ENCODE data around the gene TVP23A.

TVP23A gene

DNA sequence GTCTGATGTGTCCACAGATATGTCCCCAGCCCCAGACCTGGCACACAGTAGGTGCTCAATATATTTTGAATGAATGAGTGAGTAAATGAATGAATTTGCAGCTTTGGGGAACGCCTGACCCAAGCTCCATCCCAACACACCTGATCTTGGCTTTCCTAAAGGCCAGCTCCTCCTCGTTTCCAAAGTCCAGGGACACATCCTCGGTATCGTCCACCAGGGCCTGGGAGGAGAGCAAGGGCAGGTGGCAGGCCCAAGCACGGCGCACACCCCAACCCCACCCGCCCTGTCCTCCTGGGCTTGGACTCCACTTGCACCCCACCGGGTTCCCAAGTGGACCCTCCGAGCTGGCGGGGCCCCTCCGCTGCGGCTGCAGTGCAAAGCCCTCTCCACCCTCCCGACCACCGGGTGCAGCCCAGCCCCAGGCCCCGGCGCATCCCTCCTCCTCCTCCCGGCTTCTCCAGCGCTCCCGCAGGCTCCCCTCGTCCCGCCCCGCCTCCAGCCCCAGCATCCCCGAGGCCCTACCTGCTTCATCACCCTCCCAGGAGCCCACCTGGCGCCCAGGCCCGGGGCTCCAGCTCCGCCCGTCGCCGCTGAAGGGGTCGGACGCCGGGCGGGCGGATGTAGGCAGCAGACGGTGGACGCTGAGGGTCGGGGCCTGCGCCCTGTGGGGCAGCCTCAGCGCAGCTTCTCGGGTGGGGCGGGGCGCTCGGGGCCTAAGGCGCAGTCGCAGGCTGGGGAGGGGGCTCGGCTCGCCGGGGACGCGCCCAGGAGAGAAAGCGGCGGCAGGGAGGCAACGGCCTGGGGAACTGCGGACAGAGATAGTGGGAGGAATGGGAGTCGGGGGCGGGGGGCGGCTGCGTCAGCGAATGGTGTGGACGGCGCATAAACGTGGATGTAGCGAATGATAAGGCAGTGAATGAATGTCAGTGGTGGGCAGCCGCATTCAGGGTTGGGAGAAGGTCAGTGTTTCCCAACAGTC, at the start of gene TVP23A:
Gene TVP23A, minus strand, starts transcription at position 832 of the 979 bp plus-strand sequence. Its CDS starts 301 bp downstream, at position 531.
- no peak for DNase-seq

DNA sequence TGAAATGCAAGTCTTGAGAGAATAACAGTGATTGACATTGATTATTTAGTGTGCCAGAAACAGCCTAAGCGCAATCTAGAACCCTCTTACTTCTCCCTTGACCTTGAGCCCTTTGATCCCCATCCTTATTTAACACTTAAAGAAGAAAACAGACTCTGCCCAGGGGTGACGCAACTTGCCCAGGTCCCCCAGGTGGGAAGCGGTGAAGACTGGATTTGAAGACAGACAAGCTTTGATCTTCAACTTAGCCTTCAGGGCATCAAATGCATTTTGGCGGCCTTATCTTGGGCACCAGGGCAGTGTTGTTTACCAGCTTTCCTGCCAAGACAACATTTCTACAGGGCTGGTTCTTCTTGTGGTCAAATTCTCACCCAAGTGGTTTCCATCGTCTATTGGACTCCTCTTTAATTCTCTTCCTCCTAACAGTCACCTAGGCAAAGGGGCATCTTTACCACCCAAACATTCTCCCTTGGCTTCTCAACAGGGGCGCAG, 49.6 kb upstream of the TVP23A start:
- no peak for DNase-seq

DNA sequence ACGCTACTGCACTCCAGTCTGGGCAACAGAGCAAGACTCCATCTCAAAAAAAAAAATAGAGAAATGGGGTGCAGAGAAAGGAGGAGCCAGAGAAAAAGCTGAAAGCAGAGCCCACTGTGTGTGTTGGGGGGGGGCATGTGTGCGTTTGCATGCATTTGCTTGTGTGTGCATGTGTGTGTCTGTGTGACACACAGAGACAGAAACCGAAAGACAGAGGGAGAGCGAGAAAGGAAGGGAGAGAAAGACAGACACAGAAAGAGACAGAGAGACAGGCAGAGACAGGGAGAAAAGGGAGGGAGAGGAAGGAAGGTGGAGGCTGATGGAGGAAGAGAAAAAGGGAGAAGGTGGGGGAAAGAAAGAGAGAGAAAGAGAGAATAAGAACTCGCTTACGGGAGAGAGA, 48.6 kb upstream of the TVP23A start:
- no peak for DNase-seq

DNA sequence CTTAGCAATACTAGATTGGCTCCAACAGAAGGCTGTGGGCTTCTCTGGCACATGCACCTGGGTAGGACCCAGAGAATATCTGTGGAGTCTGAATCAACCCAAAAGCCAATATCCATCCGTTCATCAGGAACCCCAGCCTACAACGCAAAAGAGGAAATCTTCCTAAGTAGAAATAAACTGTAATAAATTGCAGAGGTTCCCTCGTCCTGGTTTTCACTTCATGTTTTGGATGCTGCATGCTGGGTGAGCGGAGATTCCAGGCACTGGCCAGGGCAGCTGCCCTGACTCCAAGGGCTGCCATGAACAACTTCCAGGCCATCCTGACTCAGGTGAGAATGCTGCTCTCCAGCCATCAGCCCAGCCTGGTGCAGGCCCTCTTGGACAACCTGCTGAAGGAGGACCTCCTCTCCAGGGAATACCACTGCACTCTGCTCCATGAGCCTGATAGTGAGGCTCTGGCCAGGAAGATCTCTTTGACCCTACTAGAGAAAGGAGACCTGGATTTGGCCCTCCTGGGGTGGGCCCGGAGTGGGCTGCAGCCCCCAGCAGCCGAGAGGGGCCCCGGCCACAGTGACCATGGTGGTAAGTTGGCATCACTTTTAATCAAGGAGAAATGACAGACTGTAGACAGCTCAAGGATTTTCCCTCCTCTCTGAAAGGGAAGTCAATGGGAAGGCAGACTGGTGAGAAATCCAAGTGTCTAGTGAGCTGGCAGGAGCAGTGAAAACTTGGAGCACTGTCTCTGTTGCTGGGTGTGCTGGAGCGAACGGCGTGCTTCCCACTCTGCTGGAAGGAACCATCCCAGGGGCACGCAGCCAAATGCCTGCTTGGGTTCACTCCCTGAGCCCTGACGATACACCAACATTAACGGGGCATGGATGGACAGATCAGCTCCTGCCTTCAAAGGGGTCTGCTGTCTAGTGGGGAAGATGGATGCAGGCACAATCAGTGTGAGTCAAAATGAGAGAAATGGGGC, 47.7 kb upstream of the TVP23A start:
- no peak for DNase-seq

DNA sequence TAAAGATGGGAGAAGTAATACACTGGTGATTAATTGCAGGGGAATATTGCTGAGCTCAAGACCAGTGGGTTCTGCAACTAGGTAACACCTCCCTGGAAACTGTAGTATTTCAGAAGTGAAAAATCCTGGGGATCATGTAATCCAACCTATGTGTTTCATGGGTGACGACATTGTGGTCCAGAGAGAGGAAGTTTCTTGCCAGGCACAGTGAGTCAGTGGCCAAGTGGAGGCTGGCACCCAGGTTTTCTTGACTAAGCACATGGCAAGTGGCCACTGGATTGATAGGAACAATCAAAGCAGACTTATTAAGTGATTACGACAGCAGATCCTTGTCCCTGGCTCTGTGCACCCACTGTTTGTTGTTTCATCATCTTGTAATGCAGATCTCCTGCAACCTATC, 43.8 kb upstream of the TVP23A start:
- DNase-seq: no peak

DNA sequence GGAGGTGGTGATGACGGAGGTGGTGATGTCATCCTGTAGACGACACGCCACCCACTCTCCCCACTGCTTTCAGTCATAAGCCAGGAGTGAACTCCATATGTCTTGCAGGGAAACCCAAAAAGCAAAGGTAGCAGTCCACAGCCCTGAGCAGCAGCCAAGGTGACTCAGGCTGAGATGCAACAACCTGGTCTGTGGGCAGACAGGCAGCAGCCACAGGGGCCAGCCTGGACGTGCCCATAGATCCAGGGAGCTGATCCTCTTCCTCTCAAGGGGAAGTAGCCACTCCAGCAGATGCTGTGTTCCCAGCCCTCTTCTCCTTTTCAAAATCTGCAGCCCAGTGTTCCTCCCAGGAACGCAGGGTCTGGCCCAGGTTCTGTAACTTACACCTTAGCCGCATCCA, 41.1 kb upstream of the TVP23A start:
- no peak for DNase-seq

DNA sequence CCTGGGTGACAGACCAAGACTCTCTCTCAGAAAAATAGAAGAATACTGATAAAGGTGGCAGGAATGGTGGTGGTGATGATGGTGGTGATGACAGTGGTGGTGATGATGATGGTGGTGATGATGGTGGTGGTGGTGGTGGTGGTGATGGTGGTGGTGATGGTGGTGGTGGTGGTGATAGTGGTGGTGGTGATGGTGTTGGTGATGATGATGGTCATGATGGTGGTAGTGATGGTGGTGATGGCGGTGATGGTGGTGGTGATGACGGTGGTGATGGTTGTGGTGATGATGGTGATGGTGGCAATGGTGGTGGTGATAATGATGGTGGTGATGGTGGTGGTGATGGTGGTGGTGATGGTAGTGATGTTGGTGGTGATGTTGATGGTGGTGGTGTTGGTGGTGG, 40.4 kb upstream of the TVP23A start:
- DNase-seq: no peak

DNA sequence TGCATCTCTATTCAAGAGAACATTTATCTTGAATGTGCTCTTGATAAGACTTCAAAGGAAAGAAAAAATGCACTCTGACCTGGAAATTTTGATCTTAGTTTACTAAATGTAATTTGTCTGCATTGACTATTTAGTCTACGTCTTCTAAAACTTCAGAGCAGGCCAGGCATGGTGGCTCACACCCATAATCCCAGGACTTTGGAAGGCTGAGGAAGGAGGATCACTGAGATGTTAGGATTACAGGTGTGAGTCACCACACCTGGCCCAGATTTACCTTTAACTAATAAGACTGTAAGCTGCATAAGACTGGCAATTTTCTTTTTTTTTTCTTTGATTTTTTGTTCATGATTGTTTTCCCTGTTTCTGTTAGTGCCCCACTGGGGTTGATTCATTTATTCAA, 39.6 kb upstream of the TVP23A start:
- no peak for DNase-seq

DNA sequence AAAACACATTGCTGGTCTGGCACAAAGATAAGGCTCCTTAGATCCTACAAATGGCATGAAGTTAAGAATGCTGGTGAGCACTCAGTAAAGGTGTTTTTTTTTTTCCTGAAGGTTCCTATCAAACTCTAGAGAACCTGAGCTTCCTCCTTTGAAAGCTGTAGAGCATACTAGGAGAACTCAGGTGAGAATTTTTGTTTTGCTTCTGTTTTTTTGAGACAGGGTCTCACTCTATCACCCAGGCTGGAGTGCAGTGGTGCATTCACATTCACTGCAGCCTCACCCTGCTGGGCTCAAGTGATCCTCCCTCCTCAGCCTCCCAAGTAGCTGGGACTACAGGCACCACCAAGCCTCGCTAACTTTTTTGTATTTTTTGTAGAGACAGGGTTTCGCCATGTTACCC, 37.4 kb upstream of the TVP23A start:
- DNase-seq: no peak

DNA sequence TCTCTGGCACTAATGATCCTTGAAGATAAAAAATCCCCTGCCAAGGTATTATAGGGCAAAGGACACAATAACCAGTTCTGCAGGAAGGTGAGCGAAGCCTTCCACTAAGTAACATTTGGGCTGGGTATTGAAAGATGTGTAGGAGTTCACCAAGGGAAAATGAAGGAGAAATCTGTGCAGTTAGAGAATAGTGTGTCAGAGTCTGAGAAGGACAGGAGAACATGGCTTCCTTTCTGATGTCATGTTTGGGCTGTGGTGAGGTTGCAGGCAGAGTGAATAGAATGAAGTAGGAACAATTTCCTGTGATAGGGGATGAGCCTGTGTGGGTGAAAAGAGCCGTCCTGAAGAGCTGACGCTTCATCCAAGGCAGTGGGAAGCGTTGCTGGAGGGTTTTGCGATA, 34.4 kb upstream of the TVP23A start:
- no peak for DNase-seq

DNA sequence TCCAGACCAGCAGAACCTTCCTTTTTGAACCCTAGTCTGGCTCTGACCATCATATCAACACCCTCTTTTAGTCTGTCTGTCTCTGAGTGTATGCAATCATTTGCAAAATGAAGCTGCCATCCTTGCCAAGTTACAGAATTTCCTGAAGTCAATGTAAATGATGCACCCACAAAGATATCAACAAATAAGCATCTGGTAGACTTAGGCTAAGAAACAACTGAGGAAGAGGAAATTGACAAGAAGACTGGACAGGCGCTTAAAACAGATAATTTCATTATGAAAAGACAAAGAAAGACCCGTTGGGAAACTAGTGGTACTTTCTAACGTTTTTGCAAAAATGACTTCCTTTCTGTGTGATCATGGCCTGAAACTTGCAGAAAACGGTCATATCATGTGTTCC, 33.7 kb upstream of the TVP23A start:
- no peak for DNase-seq

DNA sequence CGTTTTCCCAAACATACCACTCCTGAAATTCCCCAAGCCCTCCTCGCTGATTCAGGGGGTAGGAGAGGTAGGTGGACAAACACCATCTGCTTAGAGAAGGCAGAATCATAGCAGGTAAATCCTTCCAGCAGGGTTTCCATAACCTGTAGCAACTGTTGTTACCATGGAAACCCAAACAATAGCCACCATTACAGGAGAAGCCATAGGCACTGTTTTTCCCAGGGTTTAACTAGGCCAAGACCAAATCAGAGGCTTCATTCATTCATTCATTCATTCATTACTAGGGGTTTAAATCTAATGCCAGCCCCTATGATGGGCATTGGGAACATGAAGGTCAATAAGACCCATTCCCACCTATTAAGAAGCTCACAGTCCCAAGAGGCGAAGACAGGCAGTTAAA, 32.9 kb upstream of the TVP23A start:
- DNase-seq: no peak

DNA sequence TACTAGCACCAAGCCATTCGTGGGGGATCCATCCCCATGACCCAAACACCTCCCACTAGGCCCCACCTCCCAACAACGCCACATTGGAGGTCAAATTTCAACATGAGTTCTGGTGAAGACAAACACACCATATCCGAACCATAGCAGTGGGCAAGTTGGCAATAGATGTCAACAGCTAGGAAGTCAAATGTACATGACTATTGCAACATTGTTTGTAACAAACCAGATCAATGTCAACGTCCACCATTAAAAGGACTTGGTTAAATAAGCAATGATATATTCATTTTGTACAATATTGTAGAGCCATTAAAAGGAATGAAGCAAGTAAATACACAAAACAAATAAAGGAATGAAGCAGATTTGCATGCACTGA, 31.9 kb upstream of the TVP23A start:
- no peak for DNase-seq

DNA sequence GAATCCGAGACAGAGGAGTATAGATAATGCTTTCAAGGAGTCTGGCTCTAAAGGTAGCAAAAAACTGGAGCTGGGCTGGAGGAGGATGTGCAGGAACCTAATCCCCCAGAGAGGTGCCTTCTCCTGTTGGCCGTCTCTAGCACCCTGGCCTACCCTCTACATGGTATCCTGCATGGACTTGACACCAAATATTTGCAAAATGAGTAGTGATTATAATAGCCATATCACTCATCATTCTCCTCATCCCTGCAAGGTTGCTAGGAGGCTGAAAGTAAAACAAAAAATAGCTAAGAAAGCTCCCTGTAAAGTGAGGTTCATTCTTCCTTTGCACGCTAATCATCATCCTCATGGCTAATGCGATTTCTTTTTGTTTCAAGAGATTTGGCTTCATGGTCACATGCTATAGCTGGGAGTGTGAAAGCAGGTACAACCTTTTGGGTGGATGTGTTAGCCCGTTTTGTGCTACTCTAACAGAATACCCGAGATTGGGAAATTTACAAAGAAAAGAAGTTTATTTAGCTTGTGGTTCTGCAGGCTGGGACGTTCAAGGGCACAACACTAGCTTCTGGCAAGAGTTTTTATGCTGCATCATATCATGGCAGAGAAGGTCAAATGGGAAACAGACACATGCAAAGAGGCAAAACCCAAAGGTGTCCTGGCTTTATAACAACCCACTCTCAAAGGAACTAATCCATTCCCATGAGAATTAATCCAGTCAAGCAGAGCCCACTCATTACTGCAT, 31.3 kb upstream of the TVP23A start:
- no peak for DNase-seq

DNA sequence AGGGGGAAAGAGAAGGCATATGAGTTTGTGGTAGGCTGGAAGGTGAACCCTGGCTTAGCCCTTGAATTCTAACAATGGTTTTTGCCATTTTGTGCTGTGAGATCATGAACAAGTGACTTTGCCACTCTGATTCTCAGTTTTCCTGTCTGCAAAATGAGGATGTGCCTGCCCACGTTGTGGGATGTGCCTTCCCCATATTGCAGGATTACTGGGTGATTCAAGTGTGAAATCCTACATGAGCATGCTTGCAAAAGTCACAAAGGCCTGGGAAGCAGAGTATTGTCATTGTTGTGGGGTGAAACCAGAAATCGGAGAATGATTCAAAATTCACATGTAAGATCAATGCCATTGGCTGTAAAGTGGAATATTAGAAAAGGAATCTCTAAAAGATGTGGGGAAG, 28.6 kb upstream of the TVP23A start:
- DNase-seq: no peak

DNA sequence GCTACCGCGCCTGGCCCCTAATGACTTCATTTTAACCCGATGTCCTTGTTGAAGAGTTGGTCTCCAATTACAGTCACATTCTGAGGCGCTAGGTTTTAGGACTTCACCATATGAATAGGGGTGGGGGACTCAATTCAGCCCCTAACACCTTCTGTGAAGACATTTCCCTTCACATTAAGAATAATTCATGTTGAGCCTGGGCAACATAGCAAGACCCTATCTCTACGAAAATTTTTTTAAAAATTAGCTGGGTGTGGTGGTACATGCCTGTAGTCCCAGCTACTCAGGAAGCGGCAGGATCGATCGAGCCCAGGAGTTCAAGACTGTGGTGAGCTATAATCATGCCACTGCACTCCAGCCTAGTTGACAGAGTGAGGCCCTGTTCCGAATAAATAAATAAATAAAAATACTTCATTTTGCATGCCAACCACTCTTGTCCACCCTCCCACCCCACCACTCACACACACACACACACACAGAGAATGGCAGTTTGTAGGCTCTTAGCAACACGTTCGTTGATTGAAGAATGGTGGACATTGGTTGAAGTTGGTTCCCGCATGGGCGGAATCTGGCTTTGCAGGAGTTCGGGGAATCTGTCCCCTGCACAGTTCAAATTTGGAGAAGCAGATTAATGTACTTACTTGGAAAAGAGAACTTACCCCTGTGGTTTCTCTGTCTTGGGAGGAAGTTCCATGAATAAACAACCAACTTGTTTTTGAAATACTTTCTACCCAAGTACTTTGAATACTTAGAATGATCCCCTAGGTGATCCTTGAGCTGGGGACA, 27.8 kb upstream of the TVP23A start:
- DNase-seq: no peak

DNA sequence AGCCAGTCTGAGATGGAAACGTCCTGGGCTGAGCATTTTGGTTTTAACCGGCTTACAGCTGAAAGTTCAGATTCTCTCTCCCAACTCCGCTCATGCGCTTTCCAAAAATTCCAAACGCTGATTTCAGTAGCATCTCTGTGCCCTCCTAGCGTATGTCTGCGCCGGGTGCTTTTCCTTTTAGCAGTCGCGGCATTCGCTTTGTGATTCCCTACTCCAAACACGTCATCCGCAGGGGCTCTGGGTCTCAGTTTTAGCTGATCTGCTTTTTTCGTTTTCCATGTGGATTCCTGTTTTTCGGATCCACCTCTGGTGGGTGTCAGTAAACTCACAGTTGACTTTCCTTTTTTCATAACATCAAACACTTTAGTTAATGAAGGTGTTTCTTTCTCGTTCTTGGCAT, 22.1 kb upstream of the TVP23A start:
- DNase-seq: no peak

DNA sequence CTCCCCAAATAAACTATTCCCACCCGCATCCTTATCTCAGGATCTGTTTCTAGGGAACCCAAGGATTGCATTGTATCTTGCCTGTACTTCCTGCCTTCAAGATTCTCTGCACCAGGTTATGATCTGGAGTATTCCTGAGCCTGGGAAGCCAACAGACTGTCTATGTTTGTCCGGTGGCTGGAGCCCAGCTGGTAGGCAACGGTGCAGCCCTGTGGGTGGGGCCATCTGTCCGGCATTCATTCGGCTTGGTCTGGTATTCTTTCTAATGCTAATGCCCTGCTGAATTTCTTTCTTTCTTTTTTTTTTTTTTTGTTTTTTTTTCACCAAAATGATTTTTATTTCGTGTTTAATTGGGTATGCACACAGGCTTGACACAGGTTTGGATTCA, 20.7 kb upstream of the TVP23A start:
- no peak for DNase-seq

DNA sequence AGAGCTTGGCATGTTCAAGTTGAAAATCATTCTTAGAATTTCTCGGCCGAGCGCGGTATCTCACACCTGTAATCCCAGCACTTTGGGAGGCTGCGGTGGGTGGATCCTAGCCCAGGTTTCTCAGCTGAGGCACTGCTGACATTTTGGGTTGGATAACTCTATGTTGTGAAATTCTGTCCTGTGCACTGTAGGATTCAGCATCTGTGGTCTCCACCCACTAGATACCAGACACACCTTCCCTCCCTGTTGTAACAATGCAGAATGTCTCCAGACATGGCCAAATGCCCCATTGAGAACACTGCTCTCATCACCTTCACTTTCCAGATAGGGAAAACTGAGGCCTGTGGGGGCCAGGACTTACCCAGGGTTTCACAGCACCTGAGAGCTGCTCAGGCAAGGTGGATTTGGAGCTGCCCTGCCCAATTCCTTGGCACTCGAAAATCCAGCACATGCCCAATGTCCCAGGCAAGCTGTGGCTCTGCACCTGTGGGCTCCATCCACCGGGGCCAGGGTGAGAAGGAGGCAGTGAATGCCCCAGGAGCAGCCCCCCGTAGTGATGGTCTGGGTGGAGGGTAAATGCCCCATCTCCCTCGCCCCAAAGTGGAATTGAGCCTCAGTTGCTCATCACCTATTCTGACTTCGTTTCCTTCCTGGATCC, 20.2 kb upstream of the TVP23A start:
- no peak for DNase-seq

DNA sequence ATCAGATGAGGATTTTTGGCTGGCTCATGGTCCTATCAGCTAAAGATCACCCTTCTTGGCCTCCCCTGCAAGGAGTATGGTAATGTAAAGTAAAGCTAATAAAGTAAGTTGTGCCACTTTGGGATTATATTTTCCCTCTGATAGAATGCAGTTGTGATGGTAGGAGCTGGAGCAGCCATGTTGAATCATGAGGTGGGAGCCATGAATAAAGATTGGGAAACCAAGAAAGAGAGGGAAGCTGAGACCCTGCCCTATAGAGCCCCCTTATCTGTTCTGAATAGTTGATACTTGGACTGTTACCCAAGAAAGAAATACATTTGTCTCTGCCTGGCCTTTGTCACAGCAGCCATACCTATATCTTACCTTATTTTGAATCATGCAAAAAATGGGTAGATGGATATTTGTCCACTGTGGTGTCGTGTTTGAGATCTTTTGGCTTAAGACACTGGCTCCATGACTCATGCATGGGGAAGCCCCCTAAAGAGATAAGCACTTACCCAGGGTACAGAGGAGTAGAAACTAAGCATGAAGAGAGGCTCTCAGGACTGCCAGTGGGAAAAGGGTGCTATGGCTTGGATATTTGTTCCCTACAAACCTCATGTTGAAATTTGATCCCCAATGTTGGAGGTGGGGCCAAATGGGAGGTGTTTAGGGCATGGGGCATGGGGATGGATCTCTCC, 17.7 kb upstream of the TVP23A start:
- DNase-seq: no peak
